Stimulated activated naive CD8-positive, alpha-beta T cell treated with anti-CD3 and anti-CD28 coated beads, Interleukin-15, Interleukin-2, amounts not matched to agents 100 U/mL and 50 U/mL, for 24 hours (primary cell): Measurements from ENCODE around the gene GNG7.
"Not testable (repeated sequence)": the region's sequence is repeated elsewhere in the genome, so short reads cannot be mapped to it uniquely, and the experiment has no call there.

Source experiments
- ATAC-seq: fragments of 150-1000 bp; cut with Tn5 transposase; one replicate; pipeline ENCODE4 v1.10.0; 2021
- DNase-seq: peaks from one replicate; pipeline ENCODE4 v3.0.0; 2021

GNG7 gene

GRCh38 chr19:2484178-2484937 is 218.1 kb downstream of the GNG7 start:
- DNase-seq (no peak), ATAC-seq (no peak)

- no peak for DNase-seq
- ATAC-seq = no peak
These were observed 218.9 kb downstream of the GNG7 start for GRCh38 chr19:2483484-2484151.

- ATAC-seq (no peak), DNase-seq (no peak)
These were observed 219.4 kb downstream of the GNG7 start for GRCh38 chr19:2483084-2483483.

GRCh38 chr19:2482354-2483038 is 220.0 kb downstream of the GNG7 start:
- no peak for DNase-seq
- no peak for ATAC-seq

GRCh38 chr19:2481466-2481865 is 221.0 kb downstream of the GNG7 start:
- DNase-seq = no peak
- ATAC-seq = no peak

GRCh38 chr19:2479556-2480194 is 222.8 kb downstream of the GNG7 start:
- ATAC-seq (no peak), DNase-seq (no peak)

- ATAC-seq (peak; percentile 36), DNase-seq (peak; percentile 82)
These were observed 223.5 kb downstream of the GNG7 start for GRCh38 chr19:2478756-2479555.

- DNase-seq = peak; percentile 59
- ATAC-seq = no peak
These were observed 224.2 kb downstream of the GNG7 start for GRCh38 chr19:2478278-2478755.

- DNase-seq (peak; percentile 44), ATAC-seq (no peak)
These were observed 224.7 kb downstream of the GNG7 start for GRCh38 chr19:2477732-2478191.

- DNase-seq = peak; percentile 51
- no peak for ATAC-seq
These were observed 225.3 kb downstream of the GNG7 start for GRCh38 chr19:2477141-2477710.

GRCh38 chr19:2476451-2477140 is 225.9 kb downstream of the GNG7 start:
- DNase-seq (peak; percentile 85), ATAC-seq (peak; percentile 31)

GRCh38 chr19:2475702-2476450 is 226.6 kb downstream of the GNG7 start, which contains the start of gene GADD45B:
TSS of gene GADD45B (plus strand) at chr19:2476127. CDS start at chr19:2476359, 232 bp downstream.
- DNase-seq = peak; percentile 98
- peak; percentile 50 for ATAC-seq

GRCh38 chr19:2475018-2475701 is 227.3 kb downstream of the GNG7 start:
- peak; percentile 38 for ATAC-seq
- DNase-seq = peak; percentile 80

- DNase-seq (peak; percentile 96), ATAC-seq (peak; percentile 42)
These were observed 228.1 kb downstream of the GNG7 start for GRCh38 chr19:2474232-2475017.

- DNase-seq, ATAC-seq: not testable (repeated sequence)
These were observed 232.6 kb downstream of the GNG7 start for GRCh38 chr19:2469915-2470200.

GRCh38 chr19:2469102-2469914 is 233.2 kb downstream of the GNG7 start:
- ATAC-seq (peak; percentile 80), DNase-seq (peak; percentile 55)

GRCh38 chr19:2468596-2468995 is 233.9 kb downstream of the GNG7 start:
- DNase-seq (no peak), ATAC-seq (no peak)
